Type B pancreatic cell (in vitro differentiated cells): ENCODE measurements around the gene IQGAP2. TPM values are rescaled to one million over a fixed set of nuclear protein-coding genes. Genes with fewer than 3 reads are reported as not detected.

Experiments
- DNase-seq: peaks from one replicate; pipeline ENCODE4 v3.0.0; 2021; ENCODE audit warnings: mixed read lengths; ENCODE audit not compliant: unreplicated experiment; ENCODE audit errors: extremely low spot score
- H3K27ac Mint-ChIP-seq: 2 replicates; pipeline ENCODE4 v1.8.0; 2021; ENCODE audit warnings: mild to moderate bottlenecking, mixed read lengths
- H3K27me3 Mint-ChIP-seq: 2 replicates; pipeline ENCODE4 v1.8.0; 2021; ENCODE audit warnings: mixed read lengths
- H3K36me3 Mint-ChIP-seq: 2 replicates; pipeline ENCODE4 v1.8.0; 2021; ENCODE audit warnings: mixed read lengths
- H3K4me1 Mint-ChIP-seq: one replicate; pipeline ENCODE4 v1.8.0; 2021; ENCODE audit warnings: mixed read lengths; ENCODE audit not compliant: unreplicated experiment
- H3K4me3 Mint-ChIP-seq: 2 replicates; pipeline ENCODE4 v1.8.0; 2021; ENCODE audit warnings: mild to moderate bottlenecking, mixed read lengths
- H3K9me3 Mint-ChIP-seq: 2 replicates; pipeline ENCODE4 v1.8.0; 2021; ENCODE audit warnings: mixed read lengths
- total RNA-seq: library from RNA; stranded (reverse); gene quantifications from 2 replicates; pipeline ENCODE4 v1.2.1, GENCODE V29; 2021; ENCODE audit warnings: low replicate concordance
- TF ChIP-seq, protein P1 (sequence below): fragments of 200-600 bp; sonication (generic); conservative IDR thresholded peaks from 2 replicates; pipeline ENCODE4 v1.5.0; 2021; ENCODE audit warnings: antibody characterized with exemption, mild to moderate bottlenecking

IQGAP2 gene
- total RNA-seq, 1 donor from 2014 or later, result 24.7 TPM

DNA sequence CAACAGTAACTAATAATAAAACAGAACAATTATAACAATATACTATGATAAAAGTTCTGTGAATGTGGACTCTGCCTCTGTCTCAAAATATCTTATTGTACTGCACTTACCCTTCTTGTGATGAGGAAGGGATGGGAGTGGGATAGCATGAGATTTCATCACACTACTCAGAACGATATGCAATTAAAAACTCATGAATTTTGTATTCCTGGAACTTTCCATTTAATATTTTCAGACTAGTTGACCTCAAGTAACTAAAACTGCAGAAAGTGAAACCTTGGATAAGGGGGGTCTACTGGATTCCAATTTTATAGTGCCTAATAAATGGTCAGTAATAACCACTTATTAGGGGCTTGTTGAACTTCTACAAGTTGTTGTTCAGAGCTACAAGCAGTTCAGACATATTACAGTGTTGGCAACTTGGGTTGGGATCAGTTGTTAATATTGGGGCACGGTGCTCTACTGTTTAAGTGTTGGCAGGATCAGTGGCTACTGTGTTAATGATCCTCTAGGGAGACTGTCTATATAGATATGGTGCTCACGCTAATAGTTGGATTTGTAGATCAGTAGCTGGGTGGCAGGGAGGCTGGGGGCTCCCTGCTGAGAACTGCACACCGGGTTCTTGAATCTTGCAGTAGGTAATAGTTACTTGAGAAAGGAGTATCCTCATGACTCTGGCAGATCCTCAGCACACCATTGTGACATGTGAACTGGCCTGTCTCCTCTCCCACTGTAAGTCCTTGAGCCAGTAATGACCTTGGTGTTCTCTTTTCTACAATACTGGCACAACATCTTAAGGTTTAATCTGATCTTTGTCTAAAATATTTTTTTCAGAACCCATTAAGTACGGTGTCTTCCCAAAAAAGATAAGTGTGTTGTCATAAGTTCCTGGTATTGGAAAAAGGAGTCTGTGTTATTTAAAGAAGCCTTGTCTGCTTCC lies 158.1 kb downstream of the IQGAP2 start:
- Mint-ChIP-seq H3K4me1 (peaks cover 3% of the 10 kb centered on the region), H3K36me3 (no peaks in the 10 kb centered on the region), H3K27me3 (no peaks in the 10 kb centered on the region), H3K9me3 (no peaks in the 10 kb centered on the region), H3K27ac (no peak overlapping the region), H3K4me3 (no peak overlapping the region)
- no peak for DNase-seq
- TF ChIP-seq, protein P1, sequence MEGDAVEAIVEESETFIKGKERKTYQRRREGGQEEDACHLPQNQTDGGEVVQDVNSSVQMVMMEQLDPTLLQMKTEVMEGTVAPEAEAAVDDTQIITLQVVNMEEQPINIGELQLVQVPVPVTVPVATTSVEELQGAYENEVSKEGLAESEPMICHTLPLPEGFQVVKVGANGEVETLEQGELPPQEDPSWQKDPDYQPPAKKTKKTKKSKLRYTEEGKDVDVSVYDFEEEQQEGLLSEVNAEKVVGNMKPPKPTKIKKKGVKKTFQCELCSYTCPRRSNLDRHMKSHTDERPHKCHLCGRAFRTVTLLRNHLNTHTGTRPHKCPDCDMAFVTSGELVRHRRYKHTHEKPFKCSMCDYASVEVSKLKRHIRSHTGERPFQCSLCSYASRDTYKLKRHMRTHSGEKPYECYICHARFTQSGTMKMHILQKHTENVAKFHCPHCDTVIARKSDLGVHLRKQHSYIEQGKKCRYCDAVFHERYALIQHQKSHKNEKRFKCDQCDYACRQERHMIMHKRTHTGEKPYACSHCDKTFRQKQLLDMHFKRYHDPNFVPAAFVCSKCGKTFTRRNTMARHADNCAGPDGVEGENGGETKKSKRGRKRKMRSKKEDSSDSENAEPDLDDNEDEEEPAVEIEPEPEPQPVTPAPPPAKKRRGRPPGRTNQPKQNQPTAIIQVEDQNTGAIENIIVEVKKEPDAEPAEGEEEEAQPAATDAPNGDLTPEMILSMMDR, result no peak

GRCh38 chr5:76561959-76562358 lies 158.9 kb downstream of the IQGAP2 start:
- Mint-ChIP-seq H3K9me3 (no peaks in the 10 kb centered on the region), H3K27ac (no peak overlapping the region), H3K27me3 (peaks cover 3% of the 10 kb centered on the region), H3K4me1 (peaks cover 3% of the 10 kb centered on the region), H3K4me3 (no peak overlapping the region), H3K36me3 (no peaks in the 10 kb centered on the region)
- TF ChIP-seq, protein P1, result no peak
- no peak for DNase-seq

DNA sequence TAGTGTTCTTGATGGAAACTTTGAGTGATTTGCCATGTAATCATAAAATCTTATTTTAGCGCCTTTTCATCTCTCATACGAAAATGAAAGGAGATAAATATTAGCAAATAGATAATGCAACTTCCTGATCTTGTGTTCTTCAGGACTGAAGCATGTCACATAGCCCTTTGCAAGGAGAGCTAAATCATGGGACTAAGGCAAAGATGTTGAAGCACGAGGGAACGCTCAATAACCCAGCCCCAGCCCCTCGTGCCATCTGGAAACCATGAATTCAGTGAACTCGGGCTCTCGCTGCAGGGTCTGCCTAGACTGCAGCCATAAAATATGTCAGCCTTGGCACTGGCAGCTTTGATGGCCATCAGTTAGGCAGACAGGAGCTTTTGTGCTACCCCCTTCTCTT lies 161.9 kb downstream of the IQGAP2 start:
- no peak overlapping the region for H3K4me3 Mint-ChIP-seq
- DNase-seq, result no peak
- peaks cover 3% of the 10 kb centered on the region for H3K27me3 Mint-ChIP-seq
- H3K36me3 Mint-ChIP-seq, result no peaks in the 10 kb centered on the region
- TF ChIP-seq, protein P1, result no peak
- no peaks in the 10 kb centered on the region for H3K9me3 Mint-ChIP-seq
- peaks cover 3% of the 10 kb centered on the region for H3K4me1 Mint-ChIP-seq
- no peak overlapping the region for H3K27ac Mint-ChIP-seq

- peaks cover 3% of the 10 kb centered on the region for H3K27me3 Mint-ChIP-seq
- DNase-seq, result no peak
- no peak overlapping the region for H3K4me3 Mint-ChIP-seq
- TF ChIP-seq, protein P1, result no peak
- H3K9me3 Mint-ChIP-seq, result no peaks in the 10 kb centered on the region
- H3K4me1 Mint-ChIP-seq, result no peaks in the 10 kb centered on the region
- H3K27ac Mint-ChIP-seq, result no peak overlapping the region
- H3K36me3 Mint-ChIP-seq, result peaks cover 3% of the 10 kb centered on the region
Observed at GRCh38 chr5:76570153-76570552, 167.1 kb downstream of the IQGAP2 start.

GRCh38 chr5:76571559-76571958 lies 168.5 kb downstream of the IQGAP2 start:
- no peak overlapping the region for H3K4me3 Mint-ChIP-seq
- H3K4me1 Mint-ChIP-seq, result no peaks in the 10 kb centered on the region
- H3K27me3 Mint-ChIP-seq, result peaks cover 1% of the 10 kb centered on the region
- peaks cover 3% of the 10 kb centered on the region for H3K36me3 Mint-ChIP-seq
- TF ChIP-seq, protein P1, result peak; percentile 60
- no peaks in the 10 kb centered on the region for H3K9me3 Mint-ChIP-seq
- no peak overlapping the region for H3K27ac Mint-ChIP-seq
- DNase-seq, result no peak
